Panc1 (cell line): ENCODE measurements around the gene RBM10. TPM values are rescaled to one million over a fixed set of nuclear protein-coding genes. Genes with fewer than 3 reads are reported as not detected.

Experiments
- ATAC-seq: fragments of 200-7000 bp; cut with Tn5 transposase; 2 replicates; pipeline ENCODE4 v1.9.1; 2020; ENCODE audit warnings: mild to moderate bottlenecking, moderate library complexity
- Bru-seq: library from RNA; stranded (reverse); fragments of 400-500 nt; gene quantifications from one replicate; lab custom pipeline; 2021; lab: Mats Ljungman, UMichigan
- BruChase-seq, 2 experiments: library from RNA; stranded (reverse); fragments of 400-500 nt; gene quantifications; one replicate each; lab custom pipeline; 2021; lab: Mats Ljungman, UMichigan
- BruUV-seq: library from RNA; stranded (reverse); fragments of 400-500 nt; replicated peaks from 2 replicates; lab custom pipeline; 2021; lab: Mats Ljungman, UMichigan
- CTCF ChIA-PET: fragments of 300-600 bp; sonication (Branson Sonifier 250); formaldehyde crosslinking; loops from one replicate; lab custom pipeline; 2022; ENCODE audit warnings: antibody characterized with exemption; lab: Charles Lee
- POLR2A ChIA-PET: fragments of 300-600 bp; sonication (Branson Sonifier 250); formaldehyde crosslinking; loops from one replicate; lab custom pipeline; 2022; ENCODE audit warnings: antibody characterized with exemption; lab: Charles Lee
- DNase-seq: peaks from one replicate; pipeline ENCODE4 v3.0.0-alpha.2; 2010; ENCODE audit warnings: low read depth, low spot score
- H3K27ac ChIP-seq: 2 replicates; pipeline ENCODE4 v1.5.1; 2011; ENCODE audit warnings: mild to moderate bottlenecking, low read length, inconsistent platforms
- H3K27me3 ChIP-seq: fragments of 200-500 bp; sonication (Bioruptor generic); 2 replicates; pipeline ENCODE4 v1.6.0; 2014; ENCODE audit warnings: low read length, inconsistent platforms; ENCODE audit not compliant: control insufficient read depth, insufficient read depth
- H3K36me3 ChIP-seq: fragments of 200-500 bp; sonication (Bioruptor generic); 2 replicates; pipeline ENCODE4 v1.5.1; 2014; ENCODE audit warnings: inconsistent platforms, mild to moderate bottlenecking, low read length, moderate library complexity; ENCODE audit not compliant: control insufficient read depth, insufficient read depth
- H3K4me1 ChIP-seq: 2 replicates; pipeline ENCODE4 v1.5.1; 2011; ENCODE audit warnings: inconsistent platforms, mild to moderate bottlenecking, low read length, moderate library complexity; ENCODE audit not compliant: control insufficient read depth, insufficient read depth
- H3K4me3 ChIP-seq, 2 experiments: 2 replicates each; pipeline ENCODE4 v1.5.1; 2011 to 2012; ENCODE audit warnings: low read depth in 2 of 2, low read length in 2 of 2, mild to moderate bottlenecking in 2 of 2, inconsistent platforms in 1 of 2, moderate library complexity in 1 of 2
- H3K9me3 ChIP-seq: fragments of 200-500 bp; sonication (Bioruptor generic); 2 replicates; pipeline ENCODE4 v1.5.1; 2014; ENCODE audit warnings: low read depth, mild to moderate bottlenecking, inconsistent platforms, low read length, moderate library complexity; ENCODE audit not compliant: control insufficient read depth, insufficient read depth
- POLR2AphosphoS5 ChIP-seq: IDR thresholded peaks from 2 replicates; pipeline ENCODE4 v1.6.1; 2012; ENCODE audit warnings: mild to moderate bottlenecking, low read depth, low read length, moderate library complexity
- SIN3A ChIP-seq: IDR thresholded peaks from 2 replicates; pipeline ENCODE4 v1.6.1; 2012; ENCODE audit warnings: low read depth, mild to moderate bottlenecking, low read length, moderate library complexity, borderline replicate concordance; ENCODE audit not compliant: insufficient read depth
- TCF7L2 ChIP-seq: IDR thresholded peaks from 2 replicates; pipeline ENCODE4 v1.6.1; 2011; ENCODE audit warnings: mild to moderate bottlenecking, low read depth, low read length, inconsistent platforms
- in situ Hi-C: cut with HindIII; loops from 2 replicates; pipeline ENCODE4 v1.10.0; 2016; ENCODE audit warnings: low sequenced_read_pairs, low pct_unique_long_range_greater_than_20kb
- intact Hi-C: fragments of 100-400 bp; cut with micrococcal nuclease; formaldehyde crosslinking; loops from one replicate; pipeline ENCODE4 v1.10.0; 2022; ENCODE audit not compliant: unreplicated experiment
- long read RNA-seq: library from polyadenylated mRNA; unstranded; transcript quantifications from one replicate; pipeline ENCODE4 v2.0.0, GENCODE V29; 2021; ENCODE audit not compliant: unreplicated experiment
- polyA plus RNA-seq: library from polyadenylated mRNA; unstranded; fragments of >200 nt; gene quantifications from one replicate; pipeline ENCODE4 v1.2.1, GENCODE V29; 2012; ENCODE audit warnings: missing spikeins; ENCODE audit not compliant: insufficient read length
- total RNA-seq: library from RNA; stranded (reverse); gene quantifications from one replicate; pipeline ENCODE4 v1.2.1, GENCODE V29; 2021; ENCODE audit not compliant: unreplicated experiment
- TF ChIP-seq, protein P1 (sequence below): fragments of 450-650 bp; IDR thresholded peaks from 2 replicates; pipeline ENCODE4 v1.5.1; 2017; ENCODE audit warnings: mild to moderate bottlenecking
- TF ChIP-seq, protein P2 (sequence below), 2 experiments: IDR thresholded peaks; 2 replicates each; pipeline ENCODE4 v1.6.1; 2011 to 2012; ENCODE audit warnings: low read depth in 2 of 2, control low read depth in 1 of 2, low read length in 1 of 2, mild to moderate bottlenecking in 1 of 2, moderate library complexity in 1 of 2; ENCODE audit not compliant: insufficient read depth in 1 of 2

The RBM10 gene, protein sequence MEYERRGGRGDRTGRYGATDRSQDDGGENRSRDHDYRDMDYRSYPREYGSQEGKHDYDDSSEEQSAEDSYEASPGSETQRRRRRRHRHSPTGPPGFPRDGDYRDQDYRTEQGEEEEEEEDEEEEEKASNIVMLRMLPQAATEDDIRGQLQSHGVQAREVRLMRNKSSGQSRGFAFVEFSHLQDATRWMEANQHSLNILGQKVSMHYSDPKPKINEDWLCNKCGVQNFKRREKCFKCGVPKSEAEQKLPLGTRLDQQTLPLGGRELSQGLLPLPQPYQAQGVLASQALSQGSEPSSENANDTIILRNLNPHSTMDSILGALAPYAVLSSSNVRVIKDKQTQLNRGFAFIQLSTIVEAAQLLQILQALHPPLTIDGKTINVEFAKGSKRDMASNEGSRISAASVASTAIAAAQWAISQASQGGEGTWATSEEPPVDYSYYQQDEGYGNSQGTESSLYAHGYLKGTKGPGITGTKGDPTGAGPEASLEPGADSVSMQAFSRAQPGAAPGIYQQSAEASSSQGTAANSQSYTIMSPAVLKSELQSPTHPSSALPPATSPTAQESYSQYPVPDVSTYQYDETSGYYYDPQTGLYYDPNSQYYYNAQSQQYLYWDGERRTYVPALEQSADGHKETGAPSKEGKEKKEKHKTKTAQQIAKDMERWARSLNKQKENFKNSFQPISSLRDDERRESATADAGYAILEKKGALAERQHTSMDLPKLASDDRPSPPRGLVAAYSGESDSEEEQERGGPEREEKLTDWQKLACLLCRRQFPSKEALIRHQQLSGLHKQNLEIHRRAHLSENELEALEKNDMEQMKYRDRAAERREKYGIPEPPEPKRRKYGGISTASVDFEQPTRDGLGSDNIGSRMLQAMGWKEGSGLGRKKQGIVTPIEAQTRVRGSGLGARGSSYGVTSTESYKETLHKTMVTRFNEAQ
- total RNA-seq = 47.1 TPM
- 58.6 TPM for polyA plus RNA-seq
- percentile 78 among the genes with signal in this experiment for Bru-seq, nascent RNA
- percentile 76 among the genes with signal in this experiment for BruChase-seq, experiment 1, labeled RNA remaining after a 2-hour chase
- percentile 82 among the genes with signal in this experiment for BruChase-seq, experiment 2, labeled RNA remaining after a 6-hour chase
- long read RNA-seq, transcript RBM10-203 (24 exons, 3,747 nt) = major isoform, 7 of 93 reads
- long read RNA-seq, transcript RBM10-206 (23 exons, 3,105 nt) = major isoform, 7 of 93 reads
- long read RNA-seq, partial matches to known transcripts = 50 of 93 reads
- long read RNA-seq, other reads (novel, unspliced or antisense) = 25 of 93 reads

DNA sequence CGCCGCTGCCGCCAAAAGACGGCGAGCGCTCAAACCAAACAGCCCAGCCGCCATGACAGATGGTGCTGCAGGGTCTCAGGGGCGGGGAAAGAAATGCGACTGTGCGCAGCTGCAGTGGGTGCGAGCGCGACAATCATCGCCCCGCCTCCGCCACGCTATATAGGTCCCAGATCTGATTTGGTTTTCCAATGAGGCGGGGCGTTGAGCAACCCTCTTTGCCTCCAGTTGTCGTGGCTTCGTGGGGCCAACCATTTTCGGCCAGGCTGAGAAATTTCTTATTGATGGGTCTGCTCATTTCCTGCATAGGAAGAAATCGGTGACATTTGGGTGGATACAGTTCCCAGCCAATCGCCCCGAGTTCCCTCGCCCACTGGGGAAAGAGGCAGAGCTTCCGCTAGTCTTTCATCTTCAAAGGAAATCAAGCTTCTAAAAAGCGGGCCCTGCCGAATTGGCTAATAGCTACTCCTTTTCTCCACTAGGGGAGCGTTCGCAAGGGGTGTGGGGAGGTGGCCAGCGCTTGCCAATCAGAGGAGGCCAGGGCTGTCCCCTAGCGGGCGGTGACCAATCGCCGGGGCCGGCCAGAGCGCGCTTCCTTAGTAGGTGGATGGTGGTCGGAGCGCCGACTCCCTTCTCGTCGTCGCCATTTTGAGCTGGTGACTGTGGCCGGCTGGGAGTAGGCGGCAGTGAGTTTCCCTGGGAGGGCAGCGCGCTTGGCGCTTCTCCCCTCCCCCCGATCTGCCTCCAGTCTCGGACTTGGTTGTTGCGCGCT, at the start of gene RBM10, which contains the start of gene NDUFB11:
TSS of gene RBM10 (plus strand) at position 596 of the 769 bp plus-strand sequence. CDS start 2,261 bp downstream, outside the sequence.
TSS of gene NDUFB11 (minus strand) at position 77 of the 769 bp plus-strand sequence. CDS start at position 54, 23 bp downstream.
- Histone ChIP-seq H3K4me1 (peaks cover 3% of the 10 kb centered on the region; the same call in 1 of the 2 replicates), H3K9me3 (no peaks in the 10 kb centered on the region)
- intact Hi-C loops = no loop called here

More for the DNA sequence above, at the start of gene RBM10, which contains the start of gene NDUFB11:
- Histone ChIP-seq H3K36me3 (no peaks in the 10 kb centered on the region; the same call in 1 of the 2 replicates), H3K27ac (peak within 1 kb of the TSS; percentile 91), H3K27me3 (no peaks in the 10 kb centered on the region), H3K4me3 (peak within 1 kb of the TSS; percentile 84 to 85)
- BruUV-seq = no TSS peak
- ATAC-seq (peak; percentile 98), DNase-seq (peak; percentile 73)
- TF ChIP-seq, protein P1, sequence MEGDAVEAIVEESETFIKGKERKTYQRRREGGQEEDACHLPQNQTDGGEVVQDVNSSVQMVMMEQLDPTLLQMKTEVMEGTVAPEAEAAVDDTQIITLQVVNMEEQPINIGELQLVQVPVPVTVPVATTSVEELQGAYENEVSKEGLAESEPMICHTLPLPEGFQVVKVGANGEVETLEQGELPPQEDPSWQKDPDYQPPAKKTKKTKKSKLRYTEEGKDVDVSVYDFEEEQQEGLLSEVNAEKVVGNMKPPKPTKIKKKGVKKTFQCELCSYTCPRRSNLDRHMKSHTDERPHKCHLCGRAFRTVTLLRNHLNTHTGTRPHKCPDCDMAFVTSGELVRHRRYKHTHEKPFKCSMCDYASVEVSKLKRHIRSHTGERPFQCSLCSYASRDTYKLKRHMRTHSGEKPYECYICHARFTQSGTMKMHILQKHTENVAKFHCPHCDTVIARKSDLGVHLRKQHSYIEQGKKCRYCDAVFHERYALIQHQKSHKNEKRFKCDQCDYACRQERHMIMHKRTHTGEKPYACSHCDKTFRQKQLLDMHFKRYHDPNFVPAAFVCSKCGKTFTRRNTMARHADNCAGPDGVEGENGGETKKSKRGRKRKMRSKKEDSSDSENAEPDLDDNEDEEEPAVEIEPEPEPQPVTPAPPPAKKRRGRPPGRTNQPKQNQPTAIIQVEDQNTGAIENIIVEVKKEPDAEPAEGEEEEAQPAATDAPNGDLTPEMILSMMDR = peak; percentile 80
- TF ChIP-seq SIN3A (no peak), POLR2AphosphoS5 (peak; percentile 73), TCF7L2 (peak; percentile 96)
- TF ChIP-seq, protein P2, sequence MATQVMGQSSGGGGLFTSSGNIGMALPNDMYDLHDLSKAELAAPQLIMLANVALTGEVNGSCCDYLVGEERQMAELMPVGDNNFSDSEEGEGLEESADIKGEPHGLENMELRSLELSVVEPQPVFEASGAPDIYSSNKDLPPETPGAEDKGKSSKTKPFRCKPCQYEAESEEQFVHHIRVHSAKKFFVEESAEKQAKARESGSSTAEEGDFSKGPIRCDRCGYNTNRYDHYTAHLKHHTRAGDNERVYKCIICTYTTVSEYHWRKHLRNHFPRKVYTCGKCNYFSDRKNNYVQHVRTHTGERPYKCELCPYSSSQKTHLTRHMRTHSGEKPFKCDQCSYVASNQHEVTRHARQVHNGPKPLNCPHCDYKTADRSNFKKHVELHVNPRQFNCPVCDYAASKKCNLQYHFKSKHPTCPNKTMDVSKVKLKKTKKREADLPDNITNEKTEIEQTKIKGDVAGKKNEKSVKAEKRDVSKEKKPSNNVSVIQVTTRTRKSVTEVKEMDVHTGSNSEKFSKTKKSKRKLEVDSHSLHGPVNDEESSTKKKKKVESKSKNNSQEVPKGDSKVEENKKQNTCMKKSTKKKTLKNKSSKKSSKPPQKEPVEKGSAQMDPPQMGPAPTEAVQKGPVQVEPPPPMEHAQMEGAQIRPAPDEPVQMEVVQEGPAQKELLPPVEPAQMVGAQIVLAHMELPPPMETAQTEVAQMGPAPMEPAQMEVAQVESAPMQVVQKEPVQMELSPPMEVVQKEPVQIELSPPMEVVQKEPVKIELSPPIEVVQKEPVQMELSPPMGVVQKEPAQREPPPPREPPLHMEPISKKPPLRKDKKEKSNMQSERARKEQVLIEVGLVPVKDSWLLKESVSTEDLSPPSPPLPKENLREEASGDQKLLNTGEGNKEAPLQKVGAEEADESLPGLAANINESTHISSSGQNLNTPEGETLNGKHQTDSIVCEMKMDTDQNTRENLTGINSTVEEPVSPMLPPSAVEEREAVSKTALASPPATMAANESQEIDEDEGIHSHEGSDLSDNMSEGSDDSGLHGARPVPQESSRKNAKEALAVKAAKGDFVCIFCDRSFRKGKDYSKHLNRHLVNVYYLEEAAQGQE (IDR thresholded peaks at IDR 0.05; ENCODE audit: insufficient read depth in 1 of 2, low read depth in 2 of 2, low read length in 1 of 2) = no peak
- in situ Hi-C loops = no loop called here
- CTCF ChIA-PET = no interaction called here
- POLR2A ChIA-PET = interaction anchor here (0.6 kb wide), 1 partner anchor 87 kb away, joined by 3 read pairs; no protein-coding TSS in a partner anchor
